Stimulated activated CD8-positive, alpha-beta memory T cell treated with anti-CD3 and anti-CD28 coated beads, Interleukin-2, amount 100 ng/mL, for 1 hour (primary cell): ENCODE measurements around the gene HPSE2.

Experiments
- DNase-seq, 2 donors: peaks; one replicate each; pipeline ENCODE4 v3.0.0-alpha.2; 2020; ENCODE audit warnings: low read depth in 2 of 2

Gene HPSE2

GRCh38 chr10:98414578-98414931 lies 821.1 kb downstream of the HPSE2 start:
- no peak for DNase-seq

GRCh38 chr10:98411768-98412167 lies 823.9 kb downstream of the HPSE2 start:
- no peak for DNase-seq

GRCh38 chr10:98411166-98411565 lies 824.5 kb downstream of the HPSE2 start:
- DNase-seq, result no peak

GRCh38 chr10:98410759-98411158 lies 824.9 kb downstream of the HPSE2 start:
- DNase-seq, result no peak

- DNase-seq, result no peak
Observed at GRCh38 chr10:98410135-98410743, 825.4 kb downstream of the HPSE2 start.

GRCh38 chr10:98408799-98409198 lies 826.9 kb downstream of the HPSE2 start:
- DNase-seq, result no peak

GRCh38 chr10:98407744-98408241 lies 827.9 kb downstream of the HPSE2 start:
- DNase-seq, result no peak
